GM08714 (cell line): Measurements from ENCODE around the gene DPP4.

Source experiments
- H3K4me3 ChIP-seq: fragments of 200-500 bp; sonication (Bioruptor generic); 2 replicates; pipeline ENCODE4 v1.5.1; 2014; ENCODE audit warnings: mild to moderate bottlenecking, low read length, inconsistent platforms
- ZNF274 ChIP-seq: IDR thresholded peaks from 2 replicates; pipeline ENCODE4 v1.6.1; 2012; ENCODE audit warnings: mild to moderate bottlenecking, low read depth, low read length

The DPP4 gene

DNA sequence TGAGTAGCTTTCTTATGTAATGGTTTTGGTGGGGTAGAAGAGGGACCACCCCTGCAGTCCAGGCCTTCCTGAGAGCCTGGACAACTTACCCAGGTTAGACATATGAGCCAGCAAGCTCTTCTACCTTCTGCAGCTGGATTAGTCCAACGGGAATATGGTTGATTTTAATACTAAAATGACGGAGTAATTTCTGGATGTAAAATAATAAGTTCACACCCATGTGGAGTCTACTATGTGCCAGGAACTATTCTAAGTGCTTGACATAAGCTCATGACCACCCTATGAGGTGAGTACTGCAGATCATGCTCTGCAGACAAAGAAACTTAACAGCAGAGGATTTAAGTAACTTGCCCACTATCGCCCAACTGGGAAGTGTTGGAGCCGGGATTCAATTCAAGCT is 45.5 kb downstream of the DPP4 start:
- no peak for TF ChIP-seq ZNF274
- H3K4me3 ChIP-seq, result no peak overlapping the region

- TF ChIP-seq ZNF274, result no peak
- H3K4me3 ChIP-seq, result no peak overlapping the region
Measured at GRCh38 chr2:162025121-162025911, 48.7 kb downstream of the DPP4 start.

GRCh38 chr2:162022290-162022945 is 51.6 kb downstream of the DPP4 start:
- no peak for TF ChIP-seq ZNF274
- no peak overlapping the region for H3K4me3 ChIP-seq

DNA sequence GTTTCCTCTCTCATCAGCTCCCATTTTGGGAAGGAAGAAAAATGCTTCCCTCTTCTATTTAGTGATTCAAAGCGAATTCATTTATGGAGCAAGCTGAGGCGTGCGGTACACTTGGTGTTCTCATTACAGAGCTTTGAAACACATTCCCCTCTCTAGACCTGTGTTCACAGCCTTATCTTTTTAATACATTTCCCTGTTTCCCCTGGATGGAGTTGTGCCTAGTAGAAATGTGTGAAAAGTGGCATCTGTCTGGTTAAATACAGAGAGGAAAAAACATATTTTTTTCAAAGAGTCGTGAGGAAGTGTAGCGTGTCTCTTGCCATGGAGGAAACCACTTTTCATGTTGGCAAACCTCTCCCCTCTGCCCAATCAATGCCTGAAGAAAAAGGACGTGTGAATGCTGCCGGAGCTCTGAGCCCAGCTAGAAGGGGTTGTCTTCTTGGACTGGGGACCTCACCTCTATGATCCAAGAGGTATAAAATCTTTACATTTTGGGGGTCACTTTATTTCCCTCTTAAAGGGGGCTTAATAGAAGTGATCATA is 52.4 kb downstream of the DPP4 start:
- no peak for TF ChIP-seq ZNF274
- no peak overlapping the region for H3K4me3 ChIP-seq

DNA sequence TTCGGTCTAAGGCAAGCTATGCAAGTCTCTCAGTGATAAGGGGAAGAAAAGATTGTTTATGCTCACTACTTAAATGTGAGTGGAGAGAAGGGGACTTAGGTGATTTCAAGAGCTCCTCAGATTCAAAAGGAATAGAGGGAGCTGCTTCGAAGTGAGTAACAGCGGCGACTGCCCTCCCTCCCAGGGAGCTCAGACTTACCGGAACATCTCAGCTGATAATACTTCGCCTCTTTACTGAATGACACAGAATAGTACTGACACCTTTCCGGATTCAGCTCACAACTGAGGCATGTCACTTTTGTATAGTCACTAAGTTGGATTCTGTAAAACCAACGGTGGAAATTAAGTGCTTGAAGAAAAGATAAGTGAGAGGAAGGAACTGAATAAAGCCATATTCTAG is 55.5 kb downstream of the DPP4 start:
- H3K4me3 ChIP-seq, result no peak overlapping the region
- TF ChIP-seq ZNF274, result no peak

- TF ChIP-seq ZNF274, result no peak
- no peak overlapping the region for H3K4me3 ChIP-seq
Measured at GRCh38 chr2:162017233-162017632, 56.8 kb downstream of the DPP4 start.

GRCh38 chr2:162016080-162016479 is 57.9 kb downstream of the DPP4 start:
- no peak for TF ChIP-seq ZNF274
- no peak overlapping the region for H3K4me3 ChIP-seq

- TF ChIP-seq ZNF274, result no peak
- no peak overlapping the region for H3K4me3 ChIP-seq
Measured at GRCh38 chr2:162014751-162015150, 59.3 kb downstream of the DPP4 start.

DNA sequence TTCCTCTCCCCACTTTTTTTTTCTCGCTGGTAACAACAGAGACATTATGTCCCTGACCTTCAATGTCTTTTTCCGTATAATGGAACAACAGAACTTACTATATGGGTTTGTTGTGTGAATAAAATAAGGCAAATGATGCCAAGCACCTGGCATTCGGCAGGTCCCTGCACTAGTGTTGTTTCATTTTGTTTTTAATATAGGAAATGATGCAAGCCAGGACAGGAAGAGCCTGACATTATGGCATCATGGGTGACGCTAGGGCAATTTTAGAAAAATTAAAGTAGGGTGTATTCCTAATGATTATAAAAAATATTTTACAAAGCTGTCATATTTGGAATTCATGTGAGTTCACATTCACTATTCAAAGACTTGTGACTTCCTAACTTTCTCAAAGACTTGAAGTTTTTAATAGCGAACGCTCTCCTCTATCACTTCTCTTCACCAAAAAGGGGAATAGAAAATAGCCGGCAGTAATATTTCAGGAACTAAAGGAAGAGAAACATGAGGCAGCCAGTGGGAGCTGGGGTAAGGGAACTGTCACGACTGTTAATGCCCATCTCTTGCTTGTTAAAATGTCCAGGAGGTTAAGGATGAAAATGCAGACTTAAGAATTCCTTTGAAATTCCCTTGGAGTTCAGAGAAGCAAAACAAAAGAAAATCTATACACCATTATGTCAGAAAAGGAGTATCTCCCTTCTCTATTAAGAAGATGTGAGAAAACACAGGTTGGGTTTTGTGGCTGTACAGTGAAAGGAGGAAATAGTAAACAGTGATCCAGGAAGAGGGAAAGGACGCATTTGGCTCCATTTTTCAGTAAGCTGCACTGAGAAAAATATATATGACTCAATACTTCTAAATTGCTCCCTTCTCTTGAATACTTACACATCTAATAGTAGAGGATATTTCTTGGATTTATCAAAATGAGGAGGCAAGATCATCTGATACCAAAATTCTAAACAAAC is 60.2 kb downstream of the DPP4 start:
- no peak overlapping the region for H3K4me3 ChIP-seq
- TF ChIP-seq ZNF274, result no peak

GRCh38 chr2:162012565-162013058 is 61.4 kb downstream of the DPP4 start:
- no peak for TF ChIP-seq ZNF274
- no peak overlapping the region for H3K4me3 ChIP-seq

GRCh38 chr2:162011706-162012564 is 62.1 kb downstream of the DPP4 start:
- TF ChIP-seq ZNF274, result no peak
- H3K4me3 ChIP-seq, result no peak overlapping the region

DNA sequence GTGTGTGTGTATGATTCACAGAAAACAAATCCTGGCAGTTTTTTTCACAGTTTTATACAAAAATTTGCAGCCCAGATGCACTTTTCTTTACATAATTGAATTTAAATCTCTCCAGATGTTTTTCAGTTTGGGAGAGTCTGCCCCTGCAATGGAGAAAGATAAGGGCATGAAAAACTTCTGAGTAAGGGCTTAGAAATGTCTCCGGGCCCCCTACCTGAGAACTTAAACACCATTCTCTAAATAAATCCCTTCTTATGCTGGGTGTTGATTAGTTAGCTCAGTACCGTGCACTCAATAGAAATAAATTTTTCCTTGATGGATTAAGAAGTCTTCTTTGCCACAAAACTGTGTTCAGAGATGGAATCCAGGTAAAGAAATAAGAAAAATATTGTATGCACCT is 64.5 kb downstream of the DPP4 start:
- no peak overlapping the region for H3K4me3 ChIP-seq
- TF ChIP-seq ZNF274, result no peak

GRCh38 chr2:162007447-162008040 is 66.5 kb downstream of the DPP4 start:
- no peak overlapping the region for H3K4me3 ChIP-seq
- no peak for TF ChIP-seq ZNF274
